Measurements from ENCODE around the gene IL26.

The IL26 gene

DNA sequence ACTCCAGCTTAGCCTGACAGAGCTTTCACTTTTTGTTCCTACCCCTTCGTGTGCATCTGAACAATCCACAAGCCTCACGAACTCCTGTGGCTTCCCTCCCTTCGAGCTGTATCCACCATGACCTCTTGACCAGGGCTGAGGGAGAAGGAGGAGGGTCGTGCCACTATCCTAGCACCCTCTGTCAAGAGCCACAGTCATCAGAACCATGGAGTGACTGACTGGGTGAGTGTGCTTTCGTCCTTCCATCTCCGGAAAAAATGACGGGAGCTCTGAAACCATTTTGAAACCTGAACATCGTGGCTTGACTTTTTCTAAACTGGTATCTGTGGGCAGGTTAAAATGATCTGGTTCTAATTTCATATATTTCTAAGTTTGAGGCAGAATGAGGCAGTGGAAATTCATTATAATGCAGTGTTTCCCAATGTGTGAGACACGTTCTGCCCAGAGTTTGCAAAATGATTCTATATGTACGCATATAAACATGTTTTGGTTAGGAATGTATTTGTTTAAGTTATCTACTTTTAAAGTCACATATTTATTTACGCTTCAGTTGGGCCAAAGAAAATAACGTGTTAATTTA is 27.0 kb downstream of the IL26 start:
- H3K36me3 ChIP-seq (ENCODE audit: control insufficient read depth in 2 of 2, insufficient read depth in 1 of 2, low read length in 2 of 2): no peaks in the 10 kb centered on the region
- peaks cover 6% of the 10 kb centered on the region; the same call in 1 of the 2 replicates for H3K4me1 ChIP-seq (ENCODE audit: control insufficient read depth, insufficient read depth, low read length)
- TF ChIP-seq PBX3 (CRISPR knock-in tag; IDR thresholded peaks at IDR 0.05) (no peak), ZNF639 (tag by site-specific recombination; IDR thresholded peaks at IDR 0.05) (no peak), AEBP2 (tag by site-specific recombination; IDR thresholded peaks at IDR 0.05; ENCODE audit: borderline replicate concordance) (no peak), OVOL3 (tag by site-specific recombination; IDR thresholded peaks at IDR 0.05) (no peak), ZNF560 (tag by site-specific recombination; IDR thresholded peaks at IDR 0.05; ENCODE audit: borderline replicate concordance) (no peak), ZNF580 (tag by site-specific recombination; IDR thresholded peaks at IDR 0.05) (no peak), ZNF155 (tag by site-specific recombination; IDR thresholded peaks at IDR 0.05) (no peak), BCL11A (tag by site-specific recombination; IDR thresholded peaks at IDR 0.05; ENCODE audit: low read depth) (no peak), ZNF626 (tag by site-specific recombination; IDR thresholded peaks at IDR 0.05) (no peak), ZNF777 (tag by site-specific recombination; IDR thresholded peaks at IDR 0.05; ENCODE audit: borderline replicate concordance) (no peak), ZNF112 (tag by site-specific recombination; IDR thresholded peaks at IDR 0.05) (no peak), HOXD13 (CRISPR knock-in tag; IDR thresholded peaks at IDR 0.05; ENCODE audit: borderline replicate concordance) (no peak), GFI1B (tag by site-specific recombination; IDR thresholded peaks at IDR 0.05) (no peak)
- TF ChIP-seq, protein P1, sequence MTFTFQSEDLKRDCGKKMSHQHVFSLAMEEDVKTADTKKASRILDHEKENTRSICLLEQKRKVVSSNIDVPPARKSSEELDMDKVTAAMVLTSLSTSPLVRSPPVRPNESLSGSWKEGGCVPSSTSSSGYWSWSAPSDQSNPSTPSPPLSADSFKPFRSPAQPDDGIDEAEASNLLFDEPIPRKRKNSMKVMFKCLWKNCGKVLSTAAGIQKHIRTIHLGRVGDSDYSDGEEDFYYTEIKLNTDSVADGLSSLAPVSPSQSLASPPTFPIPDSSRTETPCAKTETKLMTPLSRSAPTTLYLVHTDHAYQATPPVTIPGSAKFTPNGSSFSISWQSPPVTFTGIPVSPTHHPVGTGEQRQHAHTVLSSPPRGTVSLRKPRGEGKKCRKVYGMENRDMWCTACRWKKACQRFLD (tag by site-specific recombination; IDR thresholded peaks at IDR 0.05): no peak
- no peak overlapping the region for H3K4me3 ChIP-seq (ENCODE audit: low read depth, low read length)
- H3K27ac ChIP-seq (ENCODE audit: extremely low read depth, low read depth, low read length): no peak overlapping the region
- no peaks in the 10 kb centered on the region for H3K9me3 ChIP-seq (ENCODE audit: control insufficient read depth, insufficient read depth, low read depth, low read length)
- CTCF ChIA-PET: interaction anchor here (1.1 kb wide), 1 partner anchor 202 kb away, joined by 3 read pairs; no protein-coding TSS in a partner anchor
- POLR2A ChIA-PET: no interaction called here

GRCh38 chr12:68190301-68190700 is 35.3 kb downstream of the IL26 start:
- no peaks in the 10 kb centered on the region for H3K36me3 ChIP-seq (ENCODE audit: control insufficient read depth in 2 of 2, insufficient read depth in 1 of 2, low read length in 2 of 2)
- ChIA-PET POLR2A (no interaction called here), CTCF (interaction anchor here (1.0 kb wide), 1 partner anchor 32 kb away, joined by 4 read pairs; no protein-coding TSS in a partner anchor)
- no peak for TF ChIP-seq ZNF280C (tag by site-specific recombination; IDR thresholded peaks at IDR 0.05)
- no peak for TF ChIP-seq OSR2 (tag by site-specific recombination; IDR thresholded peaks at IDR 0.05)
- TF ChIP-seq ZNF777 (tag by site-specific recombination; IDR thresholded peaks at IDR 0.05; ENCODE audit: borderline replicate concordance): no peak
- TF ChIP-seq ZNF146 (tag by site-specific recombination; IDR thresholded peaks at IDR 0.05): no peak
- TF ChIP-seq ZNF521 (tag by site-specific recombination; IDR thresholded peaks at IDR 0.05): no peak
- TF ChIP-seq ZNF155 (tag by site-specific recombination; IDR thresholded peaks at IDR 0.05): no peak
- TF ChIP-seq REST (tag by site-specific recombination; IDR thresholded peaks at IDR 0.05): no peak
- TF ChIP-seq, protein P2, sequence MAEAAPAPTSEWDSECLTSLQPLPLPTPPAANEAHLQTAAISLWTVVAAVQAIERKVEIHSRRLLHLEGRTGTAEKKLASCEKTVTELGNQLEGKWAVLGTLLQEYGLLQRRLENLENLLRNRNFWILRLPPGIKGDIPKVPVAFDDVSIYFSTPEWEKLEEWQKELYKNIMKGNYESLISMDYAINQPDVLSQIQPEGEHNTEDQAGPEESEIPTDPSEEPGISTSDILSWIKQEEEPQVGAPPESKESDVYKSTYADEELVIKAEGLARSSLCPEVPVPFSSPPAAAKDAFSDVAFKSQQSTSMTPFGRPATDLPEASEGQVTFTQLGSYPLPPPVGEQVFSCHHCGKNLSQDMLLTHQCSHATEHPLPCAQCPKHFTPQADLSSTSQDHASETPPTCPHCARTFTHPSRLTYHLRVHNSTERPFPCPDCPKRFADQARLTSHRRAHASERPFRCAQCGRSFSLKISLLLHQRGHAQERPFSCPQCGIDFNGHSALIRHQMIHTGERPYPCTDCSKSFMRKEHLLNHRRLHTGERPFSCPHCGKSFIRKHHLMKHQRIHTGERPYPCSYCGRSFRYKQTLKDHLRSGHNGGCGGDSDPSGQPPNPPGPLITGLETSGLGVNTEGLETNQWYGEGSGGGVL (tag by site-specific recombination; IDR thresholded peaks at IDR 0.05): no peak
- TF ChIP-seq ZNF248 (tag by site-specific recombination; IDR thresholded peaks at IDR 0.05): no peak

More at GRCh38 chr12:68190301-68190700, 35.3 kb downstream of the IL26 start:
- Histone ChIP-seq H3K4me1 (ENCODE audit: control insufficient read depth, insufficient read depth, low read length) (no peaks in the 10 kb centered on the region), H3K4me3 (ENCODE audit: low read depth, low read length) (no peak overlapping the region), H3K9me3 (ENCODE audit: control insufficient read depth, insufficient read depth, low read depth, low read length) (no peaks in the 10 kb centered on the region), H3K27ac (ENCODE audit: extremely low read depth, low read depth, low read length) (no peak overlapping the region)
